GM12878 (cell line): ENCODE results near the gene TNS4.

Source experiments
- BCL3 ChIP-seq: IDR thresholded peaks from 2 replicates; pipeline ENCODE4 v1.6.1; 2011; ENCODE audit warnings: borderline replicate concordance, low read depth, mild to moderate bottlenecking, moderate library complexity, low read length; ENCODE audit not compliant: insufficient read depth, poor library complexity, severe bottlenecking
- CBX3 ChIP-seq: fragments of 200-600 bp; sonication (generic); IDR thresholded peaks from 2 replicates; pipeline ENCODE4 v1.6.1; 2016; ENCODE audit warnings: low read depth, borderline replicate concordance
- CTCF ChIP-seq, 3 experiments: IDR thresholded peaks in 2 of 3; conservative IDR thresholded peaks in 1 of 3; 2 replicates each; pipeline ENCODE4 v1.5.1; 2011; ENCODE audit warnings: low read depth in 3 of 3, low read length in 3 of 3, mild to moderate bottlenecking in 3 of 3, control low read depth in 2 of 3, moderate library complexity in 2 of 3, inconsistent platforms in 1 of 3, mixed read lengths in 1 of 3; ENCODE audit not compliant: control insufficient read depth in 2 of 3, insufficient read depth in 1 of 3; ENCODE audit errors: extremely low read depth in 1 of 3
- MAX ChIP-seq: IDR thresholded peaks from 2 replicates; pipeline ENCODE4 v1.6.1; 2012; ENCODE audit warnings: low read depth, low read length, improper control_type of control experiment
- REST ChIP-seq: IDR thresholded peaks from 2 replicates; pipeline ENCODE4 v1.6.1; 2012; ENCODE audit warnings: mild to moderate bottlenecking, low read depth, low read length
- TF ChIP-seq, protein P1 (sequence below): IDR thresholded peaks from 2 replicates; pipeline ENCODE4 v1.6.1; 2011; ENCODE audit warnings: mild to moderate bottlenecking, low read depth, low read length, moderate library complexity; ENCODE audit not compliant: insufficient replicate concordance

- TF ChIP-seq CTCF (IDR thresholded peaks at IDR 0.05 in 2 of 3, conservative IDR thresholded peaks at IDR 0.05 in 1 of 3; ENCODE audit: control insufficient read depth in 2 of 3, extremely low read depth in 1 of 3, insufficient read depth in 1 of 3, low read depth in 3 of 3, low read length in 3 of 3) (no peak), CBX3 (no peak), BCL3 (no peak), MAX (no peak), REST (no peak)
- TF ChIP-seq, protein P1, sequence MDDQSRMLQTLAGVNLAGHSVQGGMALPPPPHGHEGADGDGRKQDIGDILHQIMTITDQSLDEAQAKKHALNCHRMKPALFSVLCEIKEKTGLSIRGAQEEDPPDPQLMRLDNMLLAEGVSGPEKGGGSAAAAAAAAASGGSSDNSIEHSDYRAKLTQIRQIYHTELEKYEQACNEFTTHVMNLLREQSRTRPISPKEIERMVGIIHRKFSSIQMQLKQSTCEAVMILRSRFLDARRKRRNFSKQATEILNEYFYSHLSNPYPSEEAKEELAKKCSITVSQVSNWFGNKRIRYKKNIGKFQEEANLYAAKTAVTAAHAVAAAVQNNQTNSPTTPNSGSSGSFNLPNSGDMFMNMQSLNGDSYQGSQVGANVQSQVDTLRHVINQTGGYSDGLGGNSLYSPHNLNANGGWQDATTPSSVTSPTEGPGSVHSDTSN = no peak
Observed at GRCh38 chr17:40487371-40488020, 13.9 kb downstream of the TNS4 start.
